ENCODE measurements around the gene DESI1.

The DESI1 gene

GRCh38 chr22:41598891-41599635, 21.8 kb downstream of the DESI1 start:
- no peaks in the 10 kb centered on the region for H3K9me3 ChIP-seq (ENCODE audit: control insufficient read depth, low read length)
- H3K4me2 ChIP-seq (ENCODE audit: low read length), result no peak overlapping the region
- H3K79me2 ChIP-seq, result no peaks in the 10 kb centered on the region
- H3K9ac ChIP-seq, result no peak overlapping the region
- H3K4me1 ChIP-seq, result no peaks in the 10 kb centered on the region
- H3K27me3 ChIP-seq (ENCODE audit: control insufficient read depth, insufficient read depth, low read length), result no peaks in the 10 kb centered on the region
- H3K36me3 ChIP-seq (ENCODE audit: control insufficient read depth, insufficient read depth, low read length), result no peaks in the 10 kb centered on the region
- no peak overlapping the region for H3K4me3 ChIP-seq (ENCODE audit: low read depth, low read length)
- H2AFZ ChIP-seq, result no peak overlapping the region
- no peak overlapping the region for H3K27ac ChIP-seq
- no peak for TF ChIP-seq CTCF (IDR thresholded peaks at IDR 0.05)

- no peak for TF ChIP-seq CTCF (IDR thresholded peaks at IDR 0.05)
- Histone ChIP-seq H3K27ac (no peak overlapping the region), H3K9ac (no peak overlapping the region), H3K4me1 (no peaks in the 10 kb centered on the region), H3K4me3 (ENCODE audit: low read depth, low read length) (no peak overlapping the region), H3K36me3 (ENCODE audit: control insufficient read depth, insufficient read depth, low read length) (no peaks in the 10 kb centered on the region), H3K27me3 (ENCODE audit: control insufficient read depth, insufficient read depth, low read length) (no peaks in the 10 kb centered on the region), H3K79me2 (no peaks in the 10 kb centered on the region), H2AFZ (no peak overlapping the region), H3K9me3 (ENCODE audit: control insufficient read depth, low read length) (no peaks in the 10 kb centered on the region), H3K4me2 (ENCODE audit: low read length) (no peak overlapping the region)
Measured at GRCh38 chr22:41598081-41598480, 22.8 kb downstream of the DESI1 start.

DNA sequence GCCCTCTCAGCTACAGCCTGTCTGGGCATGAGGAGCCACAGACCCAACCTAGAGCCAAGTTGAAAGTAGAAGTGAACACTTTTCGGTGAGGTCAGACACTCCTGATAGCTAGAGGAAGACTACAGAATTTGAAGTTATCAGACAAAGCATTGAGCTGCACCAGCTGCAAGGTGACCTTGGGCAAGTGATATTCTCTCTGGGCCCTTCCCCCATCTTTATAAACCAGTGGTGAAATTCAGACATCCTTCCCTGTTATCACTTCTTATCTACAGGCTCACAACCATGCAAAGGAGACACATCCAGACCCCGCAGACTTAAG, 23.2 kb downstream of the DESI1 start:
- Histone ChIP-seq H3K4me2 (ENCODE audit: low read length) (peak overlapping the region; percentile 35), H3K9me3 (ENCODE audit: control insufficient read depth, low read length) (no peaks in the 10 kb centered on the region), H2AFZ (no peak overlapping the region), H3K9ac (no peak overlapping the region), H3K4me1 (no peaks in the 10 kb centered on the region), H3K36me3 (ENCODE audit: control insufficient read depth, insufficient read depth, low read length) (no peaks in the 10 kb centered on the region), H3K27me3 (ENCODE audit: control insufficient read depth, insufficient read depth, low read length) (no peaks in the 10 kb centered on the region), H3K4me3 (ENCODE audit: low read depth, low read length) (no peak overlapping the region), H3K79me2 (no peaks in the 10 kb centered on the region), H3K27ac (no peak overlapping the region)
- no peak for TF ChIP-seq CTCF (IDR thresholded peaks at IDR 0.05)

- Histone ChIP-seq H3K27me3 (ENCODE audit: control insufficient read depth, insufficient read depth, low read length) (no peaks in the 10 kb centered on the region), H3K4me2 (ENCODE audit: low read length) (peak overlapping the region; percentile 35), H3K9ac (no peak overlapping the region), H3K4me1 (no peaks in the 10 kb centered on the region), H3K79me2 (no peaks in the 10 kb centered on the region), H3K36me3 (ENCODE audit: control insufficient read depth, insufficient read depth, low read length) (no peaks in the 10 kb centered on the region), H3K9me3 (ENCODE audit: control insufficient read depth, low read length) (no peaks in the 10 kb centered on the region), H3K27ac (no peak overlapping the region), H2AFZ (no peak overlapping the region), H3K4me3 (ENCODE audit: low read depth, low read length) (no peak overlapping the region)
- TF ChIP-seq CTCF (IDR thresholded peaks at IDR 0.05), result peak; percentile 53
Measured at GRCh38 chr22:41596776-41597634, 23.8 kb downstream of the DESI1 start.

Data from parathyroid adenoma (tissue), 2 donors.